Aorta (tissue), 5 donors: Measurements from ENCODE around the gene FHIP1B. TPM values are rescaled to one million over a fixed set of nuclear protein-coding genes. Genes with fewer than 3 reads are reported as not detected.

Source experiments
- ATAC-seq: fragments of 200-7000 bp; cut with Tn5 transposase; one replicate; pipeline ENCODE4 v1.9.1; 2022; ENCODE audit warnings: moderate library complexity; ENCODE audit not compliant: low FRiP score
- DNase-seq, 2 donors: peaks; one replicate each; pipeline ENCODE4 v3.0.0-alpha.2; 2020
- H3K27ac ChIP-seq, 2 donors: one replicate each; pipeline ENCODE4 v1.5.1; 2013; ENCODE audit warnings: low read length in 2 of 2, mild to moderate bottlenecking in 2 of 2, moderate library complexity in 2 of 2, control low read depth in 1 of 2, inconsistent platforms in 1 of 2, low read depth in 1 of 2
- H3K27me3 ChIP-seq, 2 donors: one replicate each; pipeline ENCODE4 v1.6.1; 2013; ENCODE audit warnings: control low read depth in 1 of 2, low read length in 1 of 2, mild to moderate bottlenecking in 1 of 2, moderate library complexity in 1 of 2; ENCODE audit not compliant: insufficient read depth in 2 of 2, control insufficient read depth in 1 of 2
- H3K36me3 ChIP-seq, 2 donors: one replicate each; pipeline ENCODE4 v1.6.1; 2013; ENCODE audit warnings: control low read depth in 1 of 2, low read length in 1 of 2, mild to moderate bottlenecking in 1 of 2; ENCODE audit not compliant: insufficient read depth in 2 of 2, control insufficient read depth in 1 of 2
- H3K4me1 ChIP-seq, 2 donors: one replicate each; pipeline ENCODE4 v1.6.1; 2013; ENCODE audit warnings: low read length in 2 of 2, control low read depth in 1 of 2, mild to moderate bottlenecking in 1 of 2, moderate library complexity in 1 of 2; ENCODE audit not compliant: insufficient read depth in 2 of 2, control insufficient read depth in 1 of 2
- H3K4me3 ChIP-seq, 2 donors: one replicate each; pipeline ENCODE4 v1.5.1; 2013; ENCODE audit warnings: low read length in 2 of 2, control low read depth in 1 of 2, mild to moderate bottlenecking in 1 of 2
- H3K9me3 ChIP-seq: one replicate; pipeline ENCODE4 v1.6.1; 2013; ENCODE audit warnings: mild to moderate bottlenecking, low read length; ENCODE audit not compliant: control insufficient read depth
- WGBS, 2 donors: extraction: QIAGEN DNeasy Blood & Tissue Kit; methylation state at CpG; one replicate each; pipeline ENCODE4 v1.1.7; 2013; 5-methylcytosine and 5-hydroxymethylcytosine counted together
- intact Hi-C, 2 donors: fragments of 100-400 bp; cut with DNase I; formaldehyde crosslinking; loops; one replicate each; pipeline versions ENCODE4 v1.14.2 to v1.15.0; 2022
- polyA plus RNA-seq, 2 donors: library from polyadenylated mRNA; stranded (reverse); fragments of 200-250 nt; gene quantifications; one replicate each; pipeline ENCODE4 v1.2.3, GENCODE V29; 2013
- total RNA-seq, 2 donors: library from RNA; stranded (reverse); fragmentation: NEBNext Ultra II Directional; extraction: Animal tissue kit (Norgen Biotek cat#: 25700); gene quantifications; one replicate each; pipeline ENCODE4 v1.2.1, GENCODE V29; 2021
- donor health status: healthy with polysubstance abuse.
- donor health status: Bipolar disorder and iron deficiency.
- donor health status: DM: no; HTN: no; CAD: no.
- donor health status: DM: no; HTN: no; CAD: no.
- donor health status: DM: yes; HTN: yes; CAD: no.

Gene FHIP1B
- total and polyA plus RNA-seq, 4 donors, result 9.0 to 82.1 (median 32.9) TPM

DNA sequence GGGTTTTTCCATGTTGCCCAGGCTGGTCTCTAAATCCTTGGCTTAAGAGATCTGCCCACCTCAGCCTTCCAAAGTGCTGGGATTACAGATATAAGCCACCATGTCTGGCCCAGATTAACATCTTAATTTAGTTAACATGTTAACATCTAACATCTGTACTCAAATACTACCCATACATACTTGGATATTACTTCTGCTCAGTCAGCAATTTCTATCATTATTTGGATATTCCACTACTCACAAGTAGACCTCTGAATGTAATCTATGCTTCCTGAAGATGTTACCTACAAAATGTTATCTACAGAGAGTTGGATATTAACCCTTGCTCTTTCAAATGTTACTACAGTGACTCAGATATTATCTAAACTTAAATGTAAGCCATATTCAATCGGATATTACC, 29.2 kb upstream of the FHIP1B start:
- DNase-seq (no peak), ATAC-seq (no peak)
- H3K27me3 ChIP-seq, result no peaks in the 10 kb centered on the region
- no peaks in the 10 kb centered on the region for H3K4me1 ChIP-seq
- intact Hi-C loops, result no loop called here
- no peaks in the 10 kb centered on the region for H3K36me3 ChIP-seq
- no peak overlapping the region for H3K4me3 ChIP-seq
- WGBS, 2 donors, result 91 to 92% methylated on average over 1 of the region's 1 CpG
- H3K27ac ChIP-seq, result no peak overlapping the region
- H3K9me3 ChIP-seq, result no peaks in the 10 kb centered on the region

DNA sequence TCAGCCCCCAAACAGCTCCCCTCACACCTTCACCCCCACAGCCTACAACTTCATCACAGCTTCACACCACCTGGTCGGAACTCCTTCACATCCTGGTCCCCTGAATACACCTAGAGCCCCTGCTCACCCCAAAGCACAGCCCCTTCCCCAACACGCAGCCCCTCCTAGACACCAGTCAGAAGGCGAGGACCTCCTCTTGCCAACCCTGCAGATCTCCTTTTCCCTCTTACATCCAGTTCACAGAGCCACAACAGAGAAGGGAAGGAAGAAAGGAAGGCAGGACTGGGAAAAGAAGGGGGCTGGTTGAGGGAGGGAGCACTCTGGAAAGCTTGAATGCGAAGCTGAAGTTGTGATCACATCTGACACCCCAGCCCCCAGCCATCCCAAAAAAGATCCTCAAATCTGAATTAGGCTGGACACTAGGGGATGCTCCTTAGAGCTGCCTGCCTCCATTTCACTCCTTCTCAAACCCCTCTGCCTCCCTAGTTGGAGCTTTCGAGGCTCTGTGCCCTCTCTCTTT, 25.8 kb upstream of the FHIP1B start:
- Histone ChIP-seq H3K4me1 (no peaks in the 10 kb centered on the region), H3K36me3 (no peaks in the 10 kb centered on the region), H3K4me3 (no peak overlapping the region), H3K9me3 (peaks cover 1% of the 10 kb centered on the region), H3K27me3 (no peaks in the 10 kb centered on the region), H3K27ac (no peak overlapping the region)
- DNase-seq (no peak), ATAC-seq (no peak)
- intact Hi-C loops, result no loop called here
- 55 to 69% methylated on average over 5 of the region's 5 CpGs for WGBS, 2 donors

DNA sequence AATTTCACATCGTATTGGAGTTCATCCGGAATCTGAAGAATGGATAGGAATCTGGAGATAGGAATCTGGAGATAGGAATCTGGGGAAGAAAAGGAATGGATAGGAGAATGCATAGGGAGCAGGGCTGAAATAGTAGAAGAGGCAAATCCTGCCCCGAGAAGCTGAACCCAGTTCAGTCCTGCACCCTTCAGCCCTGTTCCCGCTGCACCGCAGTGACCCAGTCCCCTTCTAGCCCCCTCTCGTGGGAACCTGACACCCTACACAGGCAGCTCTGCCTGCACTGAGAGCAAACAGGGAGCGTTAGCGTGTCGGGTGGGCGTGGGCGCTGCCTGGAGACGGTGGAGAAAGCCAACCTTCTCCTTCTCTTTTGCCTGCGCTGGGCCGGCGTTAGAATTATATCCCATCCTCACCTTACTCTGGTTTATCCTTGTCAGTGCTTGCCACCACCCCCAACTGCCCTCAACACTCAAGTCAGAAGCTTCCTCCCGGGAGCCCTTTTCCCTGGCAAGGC, 24.2 kb upstream of the FHIP1B start:
- Histone ChIP-seq H3K27ac (no peak overlapping the region), H3K9me3 (peaks cover 1% of the 10 kb centered on the region), H3K4me3 (peak overlapping the region in 1 of 2 donors; percentile 15), H3K36me3 (no peaks in the 10 kb centered on the region), H3K4me1 (no peaks in the 10 kb centered on the region), H3K27me3 (no peaks in the 10 kb centered on the region)
- 9 to 10% methylated on average over 16 of the region's 16 CpGs for WGBS, 2 donors
- DNase-seq (no peak), ATAC-seq (peak; percentile 24)
- intact Hi-C loops, result no loop called here

DNA sequence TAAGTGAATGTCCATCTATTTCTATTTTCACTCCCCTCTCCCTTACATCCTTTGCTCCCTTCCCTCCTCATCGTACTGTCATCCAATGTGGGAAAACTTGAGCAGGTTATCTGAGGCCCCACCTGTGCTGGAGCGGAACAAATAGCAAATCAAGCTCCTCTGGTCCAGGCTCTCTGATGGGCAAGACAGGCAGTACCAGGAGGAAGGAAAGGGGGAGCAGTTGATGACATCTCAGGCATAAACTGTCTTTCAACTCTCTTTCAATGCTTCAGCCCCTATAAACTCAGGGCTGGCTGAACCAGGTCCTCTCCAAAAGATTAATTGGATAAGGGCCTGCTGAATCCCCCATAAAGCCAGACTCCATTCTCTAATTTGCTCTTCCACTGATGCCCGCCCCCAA, 23.7 kb upstream of the FHIP1B start:
- no peak overlapping the region for H3K27ac ChIP-seq
- H3K9me3 ChIP-seq, result peaks cover 1% of the 10 kb centered on the region
- H3K4me1 ChIP-seq, result no peaks in the 10 kb centered on the region
- intact Hi-C loops, result no loop called here
- ATAC-seq, result no peak
- H3K27me3 ChIP-seq, result no peaks in the 10 kb centered on the region
- 87 to 94% methylated on average over 3 of the region's 3 CpGs for WGBS, 2 donors
- no peak for DNase-seq
- H3K36me3 ChIP-seq, result no peaks in the 10 kb centered on the region
- no peak overlapping the region for H3K4me3 ChIP-seq

DNA sequence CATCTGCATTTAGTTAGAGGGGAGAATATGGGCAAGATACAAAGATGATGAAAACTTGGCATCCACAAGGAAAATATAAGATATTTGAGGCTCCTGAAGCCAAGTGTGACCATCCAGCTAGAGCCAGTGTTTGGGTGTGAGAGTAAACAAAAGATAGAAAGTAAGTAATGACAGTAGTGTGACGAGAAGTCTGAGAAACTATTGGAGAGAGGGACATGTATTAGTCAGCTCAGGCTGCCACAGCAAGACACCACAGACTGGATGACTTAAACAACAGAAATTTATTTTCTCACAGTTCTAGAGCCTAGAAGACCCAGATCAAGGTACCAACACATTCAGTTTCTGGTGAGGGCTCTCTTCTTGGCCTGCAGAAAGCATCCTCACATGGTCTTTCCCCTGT, 18.8 kb upstream of the FHIP1B start:
- Histone ChIP-seq H3K27ac (no peak overlapping the region), H3K9me3 (peaks cover 1% of the 10 kb centered on the region), H3K4me1 (no peaks in the 10 kb centered on the region), H3K27me3 (no peaks in the 10 kb centered on the region), H3K4me3 (no peak overlapping the region), H3K36me3 (no peaks in the 10 kb centered on the region)
- intact Hi-C loops, result loop anchor here in 1 of 2 donors (5.0 kb wide), 1 partner anchor 64 kb away; no protein-coding TSS in a partner anchor
- no peak for ATAC-seq
- no peak for DNase-seq
- 90 to 96% methylated on average over 1 of the region's 1 CpG for WGBS, 2 donors

DNA sequence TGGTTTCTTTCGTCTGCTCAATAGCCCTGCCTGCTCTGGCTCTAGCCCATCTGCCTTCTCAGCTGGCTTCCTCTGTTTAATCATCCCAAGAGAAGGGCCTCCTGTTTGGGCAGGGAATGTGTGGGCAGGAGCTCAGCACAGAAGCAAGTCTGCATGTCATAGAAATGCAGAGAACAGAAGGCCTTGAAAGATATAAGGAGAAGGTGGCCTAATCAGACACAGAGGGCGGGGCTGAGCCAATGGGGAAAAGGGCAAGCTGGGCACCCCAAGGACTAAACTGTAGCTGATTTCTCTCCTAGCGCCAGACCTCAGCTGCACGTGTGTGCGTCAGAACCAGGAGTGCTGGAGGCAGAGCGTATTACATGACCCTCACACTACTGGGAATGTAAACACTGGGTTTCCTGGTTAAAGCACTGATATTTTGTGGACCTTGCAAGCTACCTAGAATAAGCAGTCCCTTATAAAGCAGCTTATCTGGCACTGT, 17.6 kb upstream of the FHIP1B start:
- Histone ChIP-seq H3K4me3 (no peak overlapping the region), H3K27ac (no peak overlapping the region), H3K9me3 (peaks cover 1% of the 10 kb centered on the region), H3K27me3 (no peaks in the 10 kb centered on the region), H3K36me3 (no peaks in the 10 kb centered on the region), H3K4me1 (no peaks in the 10 kb centered on the region)
- intact Hi-C loops, result loop anchor here (1.0 to 5.0 kb wide), 4 partner anchors 63 to 103 kb away; no protein-coding TSS in a partner anchor
- WGBS, 2 donors, result 88 to 89% methylated on average over 6 of the region's 6 CpGs
- ATAC-seq, result no peak
- no peak for DNase-seq

DNA sequence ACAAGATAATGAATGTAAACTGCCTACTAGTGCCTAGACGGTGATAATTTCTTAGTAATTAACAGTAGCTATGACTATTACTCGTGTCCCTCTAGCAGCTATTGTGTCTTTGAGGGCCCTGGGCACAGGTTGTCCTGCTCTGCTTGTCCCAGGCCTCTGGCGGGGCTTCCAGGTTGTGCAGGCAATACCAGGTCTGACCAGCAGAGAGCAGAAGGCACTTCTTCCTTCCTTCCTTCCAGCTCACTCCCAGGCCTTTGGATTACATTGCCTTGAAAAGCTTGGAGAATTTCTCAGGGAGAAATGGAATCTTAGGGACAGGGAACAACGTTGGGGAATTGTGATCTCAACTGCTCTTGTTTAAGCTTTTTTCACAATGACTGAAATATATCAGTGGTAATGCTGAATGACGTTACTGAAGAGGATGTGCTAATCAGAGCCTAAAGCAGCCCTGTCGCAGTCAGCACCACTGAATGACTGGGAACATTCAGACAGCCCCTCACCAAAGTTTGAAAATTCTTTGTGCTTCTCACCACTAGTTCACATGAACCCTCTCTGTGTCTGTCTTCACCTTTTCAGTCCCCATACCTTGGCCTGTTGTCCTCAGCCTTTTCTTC, 16.8 kb upstream of the FHIP1B start:
- DNase-seq (peak; percentile 72 to 84), ATAC-seq (peak; percentile 94)

DNA sequence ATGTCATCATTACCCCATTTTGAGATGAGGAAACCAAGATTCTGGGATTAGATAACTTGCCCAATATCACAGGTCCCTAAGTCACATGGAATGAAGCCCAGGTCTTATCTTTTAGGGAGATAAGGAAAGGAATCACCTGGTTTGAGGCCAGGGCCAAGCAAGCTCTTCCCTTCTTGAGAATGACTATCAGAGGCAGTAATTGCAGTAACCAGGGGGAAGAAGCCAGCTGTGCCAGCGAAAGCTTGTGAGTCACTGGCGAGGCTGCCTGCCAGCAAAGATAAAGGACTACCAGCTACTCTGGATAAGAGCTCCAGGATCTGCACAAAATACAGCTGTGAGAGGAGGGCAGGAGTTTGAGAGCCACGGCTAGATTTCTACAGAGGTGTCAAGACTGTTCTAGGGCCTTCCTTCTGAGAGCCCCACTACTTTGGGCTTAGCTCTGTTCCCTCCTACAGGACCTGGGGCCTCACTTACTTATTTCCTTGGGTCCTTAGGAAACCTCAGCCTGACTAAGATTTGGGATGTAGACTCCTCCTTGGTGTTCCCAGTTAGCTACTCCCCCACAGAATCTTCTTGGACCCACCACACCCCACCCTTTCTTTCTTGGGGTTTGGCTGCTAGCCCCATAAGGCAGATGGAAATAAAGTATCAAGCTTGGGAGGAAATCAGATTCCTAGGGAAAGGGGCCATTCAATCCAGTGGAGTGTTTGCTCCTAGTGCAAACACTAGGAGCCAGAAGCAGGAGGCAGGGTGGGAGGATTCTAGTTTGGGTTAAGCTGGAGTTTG, 15.5 kb upstream of the FHIP1B start:
- ATAC-seq (peak; percentile 77), DNase-seq (peak; percentile 90 to 93)
- Histone ChIP-seq H3K27ac (peak overlapping the region in 1 of 2 donors; percentile 33), H3K9me3 (no peaks in the 10 kb centered on the region), H3K4me1 (no peaks in the 10 kb centered on the region), H3K36me3 (no peaks in the 10 kb centered on the region), H3K27me3 (no peaks in the 10 kb centered on the region), H3K4me3 (no peak overlapping the region)
- WGBS, 2 donors, result 0 to 5% methylated on average over 3 of the region's 3 CpGs
- intact Hi-C loops, result loop anchor here (2.0 to 5.0 kb wide), 3 partner anchors 65 to 105 kb away; no protein-coding TSS in a partner anchor

More for the DNA sequence above, 16.8 kb upstream of the FHIP1B start:
- WGBS, 2 donors, result 58 to 64% methylated on average over 6 of the region's 6 CpGs
- H3K4me3 ChIP-seq, result no peak overlapping the region
- intact Hi-C loops, result loop anchor here (1.0 to 5.0 kb wide), 4 partner anchors 64 to 104 kb away; no protein-coding TSS in a partner anchor
- no peaks in the 10 kb centered on the region for H3K4me1 ChIP-seq
- H3K27me3 ChIP-seq, result no peaks in the 10 kb centered on the region
- H3K36me3 ChIP-seq, result no peaks in the 10 kb centered on the region
- H3K9me3 ChIP-seq, result peaks cover under 1% of the 10 kb centered on the region
- H3K27ac ChIP-seq, result no peak overlapping the region
